Chondrocyte (in vitro differentiated cells): ENCODE measurements around the gene TM7SF2. TPM values are rescaled to one million over a fixed set of nuclear protein-coding genes. Genes with fewer than 3 reads are reported as not detected.

Source experiments
- DNase-seq: peaks from one replicate; pipeline ENCODE4 v3.0.0; 2021; ENCODE audit warnings: mixed read lengths, low spot score
- H3K27ac Mint-ChIP-seq: one replicate; pipeline ENCODE4 v1.8.0; 2021; ENCODE audit warnings: mild to moderate bottlenecking, moderate library complexity, mixed read lengths; ENCODE audit not compliant: unreplicated experiment
- H3K27me3 Mint-ChIP-seq: 2 replicates; pipeline ENCODE4 v1.8.0; 2021; ENCODE audit warnings: low read depth, mixed read lengths
- H3K36me3 Mint-ChIP-seq: 2 replicates; pipeline ENCODE4 v1.8.0; 2021; ENCODE audit warnings: low read depth, mixed read lengths
- H3K4me1 Mint-ChIP-seq: 2 replicates; pipeline ENCODE4 v1.8.0; 2021; ENCODE audit warnings: low read depth, mild to moderate bottlenecking, mixed read lengths
- H3K4me3 Mint-ChIP-seq: one replicate; pipeline ENCODE4 v1.8.0; 2021; ENCODE audit warnings: mild to moderate bottlenecking, moderate library complexity, mixed read lengths; ENCODE audit not compliant: unreplicated experiment
- H3K9me3 Mint-ChIP-seq: 2 replicates; pipeline ENCODE4 v1.8.0; 2021; ENCODE audit warnings: low read depth, mixed read lengths
- total RNA-seq: library from RNA; stranded (reverse); gene quantifications from 3 replicates; pipeline ENCODE4 v1.2.1, GENCODE V29; 2021
- TF ChIP-seq, protein P1 (sequence below): fragments of 200-600 bp; sonication (generic); IDR thresholded peaks from 2 replicates; pipeline ENCODE4 v1.5.0; 2021; ENCODE audit warnings: antibody characterized with exemption, mild to moderate bottlenecking, moderate library complexity

Gene TM7SF2
- total RNA-seq, 1 donor from 2014 or later, result 10.7 TPM

- no peaks in the 10 kb centered on the region for H3K4me1 Mint-ChIP-seq
- H3K27me3 Mint-ChIP-seq, result no peaks in the 10 kb centered on the region
- DNase-seq, result no peak
- no peak overlapping the region for H3K4me3 Mint-ChIP-seq
- no peaks in the 10 kb centered on the region for H3K36me3 Mint-ChIP-seq
- no peak overlapping the region for H3K27ac Mint-ChIP-seq
- no peaks in the 10 kb centered on the region for H3K9me3 Mint-ChIP-seq
- TF ChIP-seq, protein P1, sequence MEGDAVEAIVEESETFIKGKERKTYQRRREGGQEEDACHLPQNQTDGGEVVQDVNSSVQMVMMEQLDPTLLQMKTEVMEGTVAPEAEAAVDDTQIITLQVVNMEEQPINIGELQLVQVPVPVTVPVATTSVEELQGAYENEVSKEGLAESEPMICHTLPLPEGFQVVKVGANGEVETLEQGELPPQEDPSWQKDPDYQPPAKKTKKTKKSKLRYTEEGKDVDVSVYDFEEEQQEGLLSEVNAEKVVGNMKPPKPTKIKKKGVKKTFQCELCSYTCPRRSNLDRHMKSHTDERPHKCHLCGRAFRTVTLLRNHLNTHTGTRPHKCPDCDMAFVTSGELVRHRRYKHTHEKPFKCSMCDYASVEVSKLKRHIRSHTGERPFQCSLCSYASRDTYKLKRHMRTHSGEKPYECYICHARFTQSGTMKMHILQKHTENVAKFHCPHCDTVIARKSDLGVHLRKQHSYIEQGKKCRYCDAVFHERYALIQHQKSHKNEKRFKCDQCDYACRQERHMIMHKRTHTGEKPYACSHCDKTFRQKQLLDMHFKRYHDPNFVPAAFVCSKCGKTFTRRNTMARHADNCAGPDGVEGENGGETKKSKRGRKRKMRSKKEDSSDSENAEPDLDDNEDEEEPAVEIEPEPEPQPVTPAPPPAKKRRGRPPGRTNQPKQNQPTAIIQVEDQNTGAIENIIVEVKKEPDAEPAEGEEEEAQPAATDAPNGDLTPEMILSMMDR, result no peak
These were observed 34.2 kb upstream of the TM7SF2 start for GRCh38 chr11:65077451-65077850.

GRCh38 chr11:65078151-65078550 is 33.5 kb upstream of the TM7SF2 start:
- no peaks in the 10 kb centered on the region for H3K36me3 Mint-ChIP-seq
- no peak for DNase-seq
- H3K9me3 Mint-ChIP-seq, result no peaks in the 10 kb centered on the region
- no peak overlapping the region for H3K27ac Mint-ChIP-seq
- no peaks in the 10 kb centered on the region for H3K27me3 Mint-ChIP-seq
- peaks cover 6% of the 10 kb centered on the region for H3K4me1 Mint-ChIP-seq
- TF ChIP-seq, protein P1, result peak; percentile 71
- no peak overlapping the region for H3K4me3 Mint-ChIP-seq

GRCh38 chr11:65078786-65079342 is 32.8 kb upstream of the TM7SF2 start:
- no peak overlapping the region for H3K27ac Mint-ChIP-seq
- no peaks in the 10 kb centered on the region for H3K9me3 Mint-ChIP-seq
- H3K36me3 Mint-ChIP-seq, result no peaks in the 10 kb centered on the region
- no peaks in the 10 kb centered on the region for H3K27me3 Mint-ChIP-seq
- H3K4me1 Mint-ChIP-seq, result peaks cover 10% of the 10 kb centered on the region
- TF ChIP-seq, protein P1, result no peak
- no peak for DNase-seq
- H3K4me3 Mint-ChIP-seq, result no peak overlapping the region

DNA sequence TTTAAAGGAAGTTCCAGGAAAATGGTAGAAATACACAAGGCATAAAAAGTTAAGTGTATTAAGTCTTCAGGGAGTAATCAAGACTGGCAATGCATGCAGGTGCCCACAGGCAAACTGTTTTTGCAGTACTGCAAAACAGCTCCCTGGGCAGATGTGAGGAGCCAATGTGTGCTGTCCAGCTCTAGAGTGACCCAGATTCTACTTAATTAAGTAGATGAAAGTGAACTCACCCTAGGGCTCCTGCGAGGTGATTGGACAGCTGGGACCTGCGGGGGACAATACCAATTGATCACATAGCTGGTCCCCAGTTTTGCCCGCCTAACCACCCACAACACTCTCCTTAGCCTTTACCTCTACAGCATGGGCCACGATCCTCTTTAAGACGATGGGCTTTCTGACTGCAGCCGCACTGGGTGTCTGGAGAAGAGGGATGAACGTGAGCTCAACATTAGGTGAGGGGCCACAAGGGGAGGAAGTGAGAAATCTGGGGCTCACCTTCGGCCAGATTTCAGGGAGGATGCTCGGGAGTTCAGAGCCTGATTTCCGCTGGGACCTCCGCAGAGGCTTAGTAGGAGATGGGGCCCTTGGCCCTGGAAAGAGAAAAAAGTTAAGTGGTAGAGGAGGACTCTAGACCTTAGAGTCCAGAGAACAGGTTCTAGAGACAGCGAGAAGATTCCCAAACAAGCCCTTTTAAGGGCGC is 28.4 kb upstream of the TM7SF2 start:
- DNase-seq, result no peak
- Mint-ChIP-seq H3K27me3 (no peaks in the 10 kb centered on the region), H3K27ac (peak overlapping the region; percentile 99), H3K4me1 (peaks cover 31% of the 10 kb centered on the region), H3K4me3 (peak overlapping the region; percentile 95), H3K36me3 (peaks cover 9% of the 10 kb centered on the region), H3K9me3 (no peaks in the 10 kb centered on the region)
- TF ChIP-seq, protein P1, result no peak

DNA sequence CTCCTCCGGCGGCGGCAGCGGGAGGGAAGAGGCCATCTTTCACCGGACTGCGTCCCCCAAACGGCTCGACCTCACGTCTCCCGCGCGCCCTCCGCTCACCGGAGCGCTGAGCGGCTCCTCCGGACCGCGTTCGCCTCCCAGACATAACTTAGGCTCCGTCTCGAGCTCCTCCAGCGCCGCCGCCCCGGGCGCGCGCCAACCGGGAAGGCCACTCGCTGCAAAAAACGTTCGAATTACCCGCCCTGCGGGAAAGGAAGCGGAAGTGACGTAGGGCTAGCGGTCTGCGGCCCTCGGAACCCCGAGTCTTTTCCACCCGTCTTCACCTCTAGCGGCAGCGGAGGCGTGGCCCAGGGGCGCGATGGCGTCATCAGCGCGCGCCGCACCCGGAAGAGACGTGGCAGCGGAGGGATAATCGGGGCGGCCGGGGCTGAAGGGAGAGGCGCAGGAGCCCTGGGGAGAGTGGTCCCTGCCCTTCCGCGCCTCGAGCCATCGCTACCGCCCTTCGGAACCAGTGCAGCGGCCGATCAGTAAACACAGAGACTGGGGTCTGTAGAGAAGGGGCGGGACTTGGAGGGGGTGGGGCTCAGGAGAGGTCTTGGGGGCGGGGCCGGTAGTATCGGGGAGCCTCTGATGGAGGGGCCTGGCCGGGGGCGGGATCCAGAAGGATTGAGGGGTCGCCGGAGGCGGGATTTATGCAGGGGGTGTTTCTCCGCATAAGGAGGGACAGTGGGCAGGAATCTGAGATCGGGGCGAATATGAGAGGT is 27.7 kb upstream of the TM7SF2 start, which contains the start of the genes CDCA5 and ZFPL1:
Gene CDCA5 (minus strand): TSS at position 207 of the 764 bp plus-strand sequence. CDS start 62 bp downstream, at position 145.
Gene ZFPL1 (plus strand): TSS at position 389 of the 764 bp plus-strand sequence. CDS start 477 bp downstream, outside the sequence.
- H3K36me3 Mint-ChIP-seq, result peaks cover 16% of the 10 kb centered on the region
- H3K4me1 Mint-ChIP-seq, result peaks cover 31% of the 10 kb centered on the region
- no peaks in the 10 kb centered on the region for H3K27me3 Mint-ChIP-seq
- peak within 1 kb of the TSS; percentile 99 for H3K27ac Mint-ChIP-seq
- H3K4me3 Mint-ChIP-seq, result peak within 1 kb of the TSS; percentile 95
- TF ChIP-seq, protein P1, result no peak
- H3K9me3 Mint-ChIP-seq, result no peaks in the 10 kb centered on the region
- peak; percentile 99 for DNase-seq
